GM21528 (cell line): Measurements from ENCODE around the gene ADIG.

Experiments used
- ATAC-seq: cut with Tn5 transposase; IDR thresholded peaks from one replicate; pipeline ENCODE4 v1.9.1; 2021; ENCODE audit warnings: mild to moderate bottlenecking, moderate library complexity; ENCODE audit not compliant: unreplicated experiment, low FRiP score

ADIG gene

GRCh38 chr20:38600057-38600456 is 19.1 kb downstream of the ADIG start:
- ATAC-seq, result no peak

GRCh38 chr20:38601216-38602184 is 20.5 kb downstream of the ADIG start, which contains the start of gene ARHGAP40:
Gene ARHGAP40, plus strand, starts transcription at chr20:38601809.
- no peak for ATAC-seq

- no peak for ATAC-seq
Observed at GRCh38 chr20:38602185-38602581, 21.2 kb downstream of the ADIG start.

GRCh38 chr20:38603286-38603685 is 22.3 kb downstream of the ADIG start:
- no peak for ATAC-seq

- no peak for ATAC-seq
Observed at GRCh38 chr20:38604873-38605303, 23.9 kb downstream of the ADIG start.

GRCh38 chr20:38607351-38607750 is 26.4 kb downstream of the ADIG start:
- ATAC-seq, result no peak

GRCh38 chr20:38608188-38608587 is 27.2 kb downstream of the ADIG start:
- ATAC-seq, result no peak

GRCh38 chr20:38609815-38610214 is 28.8 kb downstream of the ADIG start:
- no peak for ATAC-seq

- ATAC-seq, result no peak
Observed at GRCh38 chr20:38610521-38610920, 29.5 kb downstream of the ADIG start.

GRCh38 chr20:38612751-38613515 is 31.9 kb downstream of the ADIG start:
- ATAC-seq, result no peak

- ATAC-seq, result no peak
Observed at GRCh38 chr20:38615283-38615682, 34.3 kb downstream of the ADIG start.

GRCh38 chr20:38616457-38616856 is 35.5 kb downstream of the ADIG start:
- ATAC-seq, result no peak

- ATAC-seq, result no peak
Observed at GRCh38 chr20:38617011-38617829, 36.2 kb downstream of the ADIG start.

- no peak for ATAC-seq
Observed at GRCh38 chr20:38617830-38618196, 36.8 kb downstream of the ADIG start.

- no peak for ATAC-seq
Observed at GRCh38 chr20:38620441-38620840, 39.4 kb downstream of the ADIG start.

- no peak for ATAC-seq
Observed at GRCh38 chr20:38623061-38623460, 42.1 kb downstream of the ADIG start.

- ATAC-seq, result no peak
Observed at GRCh38 chr20:38624084-38624483, 43.1 kb downstream of the ADIG start.

GRCh38 chr20:38625896-38626295 is 44.9 kb downstream of the ADIG start:
- no peak for ATAC-seq

GRCh38 chr20:38626921-38627659 is 46.1 kb downstream of the ADIG start:
- ATAC-seq, result no peak
